Stimulated activated CD4-positive, alpha-beta T cell treated with anti-CD3 and anti-CD28 coated beads, Interleukin-2, amount 100 ng/mL, for 4 hours (primary cell): Measurements from ENCODE around the gene SNX24.

Source experiments
- DNase-seq: peaks from one replicate; pipeline ENCODE4 v3.0.0-alpha.2; 2020; ENCODE audit warnings: low read depth

The SNX24 gene

GRCh38 chr5:123028222-123028621, 182.8 kb downstream of the SNX24 start:
- no peak for DNase-seq

- no peak for DNase-seq
Measured at GRCh38 chr5:123033157-123033671, 187.8 kb downstream of the SNX24 start.

GRCh38 chr5:123035360-123035917, 190.0 kb downstream of the SNX24 start:
- DNase-seq = no peak

- no peak for DNase-seq
Measured at GRCh38 chr5:123035918-123036390, 190.5 kb downstream of the SNX24 start.

- DNase-seq = no peak
Measured at GRCh38 chr5:123036391-123037103, 191.1 kb downstream of the SNX24 start, which contains the start of gene PPIC. Gene PPIC, minus strand, starts transcription at chr5:123036725. Its CDS starts 100 bp downstream, at chr5:123036625.

GRCh38 chr5:123037104-123037418, 191.6 kb downstream of the SNX24 start:
- no peak for DNase-seq

GRCh38 chr5:123039673-123040072, 194.3 kb downstream of the SNX24 start:
- DNase-seq = no peak

- DNase-seq = no peak
Measured at GRCh38 chr5:123044926-123045617, 199.7 kb downstream of the SNX24 start.

GRCh38 chr5:123046222-123046621, 200.8 kb downstream of the SNX24 start:
- no peak for DNase-seq

GRCh38 chr5:123047706-123048105, 202.3 kb downstream of the SNX24 start:
- no peak for DNase-seq

- no peak for DNase-seq
Measured at GRCh38 chr5:123051206-123051605, 205.8 kb downstream of the SNX24 start.
